ENCODE results near the gene HSFX3. TPM values are rescaled to one million over a fixed set of nuclear protein-coding genes. Genes with fewer than 3 reads are reported as not detected.
A peak's percentile ranks its signal among the peaks of the same experiment; 100 is the strongest.
"Not testable (repeated sequence)": the region's sequence is repeated elsewhere in the genome, so short reads cannot be mapped to it uniquely, and the experiment has no call there.

Gene HSFX3
- total RNA-seq, 4 donors from 2014 or later: not detected

DNA sequence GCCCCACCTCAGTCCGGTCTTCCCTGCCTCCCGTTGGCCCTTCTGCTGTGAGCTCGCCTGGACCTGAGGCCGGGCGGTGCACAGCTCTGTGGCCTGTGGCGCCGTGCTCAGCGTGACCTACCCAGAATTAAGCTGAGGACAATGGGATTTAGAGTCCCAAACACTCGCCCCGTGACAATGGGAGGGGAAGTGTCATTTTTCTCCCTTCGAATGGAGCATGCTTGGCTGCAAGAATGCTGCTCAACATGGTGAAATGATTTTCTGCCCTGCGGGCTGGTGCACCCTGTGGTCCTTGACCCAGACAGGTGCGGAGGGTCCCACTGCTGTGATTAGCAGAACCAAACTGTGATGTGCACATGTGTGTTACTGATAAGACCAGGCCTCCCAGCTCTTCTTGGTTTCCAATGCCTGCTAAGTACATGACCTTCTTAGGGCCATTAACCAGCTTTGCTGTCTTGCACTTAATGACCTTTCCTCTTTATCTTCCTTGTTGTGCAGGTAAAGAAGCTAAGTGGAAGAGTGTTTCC, 8.1 kb downstream of the HSFX3 start:
- Histone ChIP-seq H3K36me3 (peaks cover 0 to 6% (median 0%) of the 10 kb centered on the region in 3 donors), H3K27ac (peak overlapping the region; percentile 85 to 95 (median 94)), H3K9me3 (no peaks in the 10 kb centered on the region), H3K4me1 (peaks cover 0 to 11% (median 5%) of the 10 kb centered on the region in 3 donors), H3K4me3 (peak overlapping the region; percentile 57 to 79 (median 65)), H3K27me3 (no peaks in the 10 kb centered on the region)
- TF ChIP-seq, protein P1, sequence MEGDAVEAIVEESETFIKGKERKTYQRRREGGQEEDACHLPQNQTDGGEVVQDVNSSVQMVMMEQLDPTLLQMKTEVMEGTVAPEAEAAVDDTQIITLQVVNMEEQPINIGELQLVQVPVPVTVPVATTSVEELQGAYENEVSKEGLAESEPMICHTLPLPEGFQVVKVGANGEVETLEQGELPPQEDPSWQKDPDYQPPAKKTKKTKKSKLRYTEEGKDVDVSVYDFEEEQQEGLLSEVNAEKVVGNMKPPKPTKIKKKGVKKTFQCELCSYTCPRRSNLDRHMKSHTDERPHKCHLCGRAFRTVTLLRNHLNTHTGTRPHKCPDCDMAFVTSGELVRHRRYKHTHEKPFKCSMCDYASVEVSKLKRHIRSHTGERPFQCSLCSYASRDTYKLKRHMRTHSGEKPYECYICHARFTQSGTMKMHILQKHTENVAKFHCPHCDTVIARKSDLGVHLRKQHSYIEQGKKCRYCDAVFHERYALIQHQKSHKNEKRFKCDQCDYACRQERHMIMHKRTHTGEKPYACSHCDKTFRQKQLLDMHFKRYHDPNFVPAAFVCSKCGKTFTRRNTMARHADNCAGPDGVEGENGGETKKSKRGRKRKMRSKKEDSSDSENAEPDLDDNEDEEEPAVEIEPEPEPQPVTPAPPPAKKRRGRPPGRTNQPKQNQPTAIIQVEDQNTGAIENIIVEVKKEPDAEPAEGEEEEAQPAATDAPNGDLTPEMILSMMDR (IDR thresholded peaks at IDR 0.05): no peak
- no peak for TF ChIP-seq POLR2A (IDR thresholded peaks at IDR 0.05)
- WGBS, 2 donors: 20% methylated on average over 1 of the region's 13 CpGs; no CpG with 5 or more reads in 1 of the 2 donors
- no peak for DNase-seq
- intact Hi-C loops (cut with DNase I): no loop called here

DNA sequence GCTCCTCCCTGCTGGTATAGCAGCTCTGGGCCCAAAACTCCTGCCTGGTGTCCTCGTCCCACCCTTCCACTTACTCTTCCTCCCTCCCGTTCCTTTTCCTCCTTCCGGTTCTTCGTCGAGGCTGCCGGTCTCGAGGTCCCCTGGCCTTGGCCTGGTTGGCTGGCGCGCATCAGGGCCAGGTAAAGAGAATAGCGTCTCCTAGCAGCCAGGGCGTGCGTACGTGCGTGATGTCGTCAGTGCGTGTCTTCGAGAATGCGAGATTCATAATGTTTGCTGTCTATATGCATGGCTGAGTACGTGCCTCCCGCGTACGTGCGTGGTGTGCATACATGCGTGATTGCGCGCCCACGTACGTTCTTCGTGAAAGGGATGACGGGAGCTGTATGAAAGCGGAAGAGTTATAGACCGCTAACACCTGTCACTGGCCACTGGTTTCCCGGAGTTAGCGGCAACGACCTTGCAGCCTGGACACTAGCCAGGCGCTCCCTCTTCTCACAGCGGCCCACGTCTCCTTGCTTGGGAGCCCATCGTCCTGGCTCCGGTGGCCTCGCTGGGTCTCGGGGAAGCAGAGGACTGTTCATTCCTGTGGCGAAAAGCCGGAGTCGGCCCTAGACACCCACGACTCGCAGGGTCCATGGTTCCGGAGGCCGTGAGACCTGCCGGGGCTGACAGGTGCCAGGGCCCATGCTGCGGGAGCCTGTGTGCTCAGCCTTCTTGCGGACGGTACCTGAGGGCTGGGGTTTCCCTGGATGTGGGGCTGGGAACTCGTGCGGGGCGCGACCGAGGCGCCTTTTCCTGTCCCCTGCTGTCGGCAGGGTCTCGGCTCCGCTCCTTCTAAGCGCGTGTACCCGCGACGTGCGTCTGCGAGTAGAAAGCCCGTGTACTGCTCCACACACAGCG, 8.9 kb downstream of the HSFX3 start, which contains the start of gene EOLA1:
TSS of gene EOLA1 (plus strand) at position 392 of the 900 bp plus-strand sequence. CDS start 4,619 bp downstream, outside the sequence.
- DNase-seq: peak; percentile 79
- Histone ChIP-seq H3K27ac (peak within 1 kb of the TSS; percentile 85 to 95 (median 94)), H3K4me1 (peaks cover 0 to 11% (median 5%) of the 10 kb centered on the region in 3 donors), H3K36me3 (peaks cover 0 to 11% (median 0%) of the 10 kb centered on the region in 3 donors), H3K9me3 (no peaks in the 10 kb centered on the region), H3K4me3 (peak within 1 kb of the TSS; percentile 57 to 79 (median 65)), H3K27me3 (no peaks in the 10 kb centered on the region)
- 0 to 81% methylated on average over 16 to 22 of the region's 71 CpGs for whole genome bisulfite sequencing, 2 donors
- TF ChIP-seq, protein P1 (IDR thresholded peaks at IDR 0.05): no peak
- TF ChIP-seq POLR2A (IDR thresholded peaks at IDR 0.05): peak in 2 of 4 donors; percentile 47 to 61
- intact Hi-C loops (cut with DNase I): no loop called here

DNA sequence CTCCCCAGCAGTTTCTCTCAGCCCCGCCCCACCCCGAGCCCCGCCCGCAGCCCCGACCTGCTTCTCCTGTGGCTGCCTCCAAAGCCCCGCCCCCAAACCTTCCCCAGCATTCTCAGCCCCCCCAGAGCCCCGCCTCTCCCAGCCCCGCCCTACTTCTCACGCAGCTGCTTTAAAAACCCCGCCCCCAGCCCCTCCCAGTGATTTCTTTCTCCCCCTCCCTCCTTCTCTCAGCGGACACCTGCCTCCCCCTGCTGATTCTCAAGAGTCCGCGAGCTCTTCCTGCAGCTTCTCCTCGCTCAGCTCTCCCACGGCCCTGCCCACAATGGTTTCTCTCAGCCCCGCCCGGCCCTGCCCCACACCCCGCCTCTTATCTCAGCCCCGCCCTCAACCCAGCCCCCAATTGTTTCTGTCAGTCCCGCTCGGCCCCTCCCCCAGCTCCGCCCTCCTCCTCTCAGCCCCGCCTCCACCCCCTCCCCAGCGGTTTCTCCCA, 9.5 kb downstream of the HSFX3 start:
- no peaks in the 10 kb centered on the region for H3K9me3 ChIP-seq
- peaks cover 0 to 11% (median 5%) of the 10 kb centered on the region in 3 donors for H3K4me1 ChIP-seq
- intact Hi-C loops (cut with DNase I): no loop called here
- peak overlapping the region; percentile 85 to 95 (median 94) for H3K27ac ChIP-seq
- TF ChIP-seq POLR2A (IDR thresholded peaks at IDR 0.05): no peak
- no peaks in the 10 kb centered on the region for H3K27me3 ChIP-seq
- DNase-seq: peak; percentile 82
- peak overlapping the region; percentile 57 to 79 (median 65) for H3K4me3 ChIP-seq
- 0 to 36% methylated on average over 1 to 13 of the region's 24 CpGs for WGBS, 2 donors
- peaks cover 0 to 9% (median 0%) of the 10 kb centered on the region in 3 donors for H3K36me3 ChIP-seq

DNA sequence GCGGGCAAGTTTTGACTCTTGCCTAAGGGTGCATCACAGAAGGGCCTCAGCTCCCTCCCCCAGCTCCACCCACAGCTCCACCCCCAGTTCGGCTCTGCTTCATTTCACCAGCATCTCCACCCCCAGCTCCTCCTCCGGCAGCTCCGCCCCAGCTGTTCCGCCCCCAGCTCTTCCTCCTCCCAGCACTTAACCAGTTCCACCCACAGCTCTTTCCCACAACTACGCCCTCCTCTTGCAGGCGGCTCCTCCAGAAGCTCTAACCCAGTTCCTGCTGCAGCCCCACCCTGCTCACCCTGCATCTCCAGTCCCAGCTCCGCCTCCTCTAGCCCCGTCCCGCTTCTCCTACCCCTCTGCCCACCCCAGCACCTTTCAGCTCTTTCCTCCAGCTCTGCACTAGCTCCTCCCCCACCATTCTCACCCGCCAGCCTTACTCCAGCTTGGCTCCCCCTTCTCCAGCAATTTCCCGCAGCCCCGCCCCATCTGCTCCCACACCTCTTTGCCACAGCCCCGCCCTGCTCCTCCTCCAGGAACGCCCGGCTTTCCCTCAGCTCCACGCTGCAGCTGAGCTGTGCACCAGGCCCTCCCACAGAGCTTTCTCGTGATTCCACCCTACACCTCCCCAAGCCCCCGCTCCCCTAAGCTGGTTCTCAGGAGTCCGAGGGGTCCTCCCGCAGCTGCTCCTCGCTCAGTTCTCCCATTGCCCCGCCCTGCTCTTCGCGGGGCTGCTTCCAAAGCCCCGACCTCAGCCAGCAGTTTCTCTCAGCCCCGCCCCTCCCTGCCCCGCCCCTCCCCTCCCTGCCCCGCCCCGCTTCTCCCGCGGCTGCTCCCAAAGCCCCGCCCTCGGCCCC, 10.2 kb downstream of the HSFX3 start:
- WGBS, 2 donors: 1 to 24% methylated on average over 15 to 27 of the region's 34 CpGs

DNA sequence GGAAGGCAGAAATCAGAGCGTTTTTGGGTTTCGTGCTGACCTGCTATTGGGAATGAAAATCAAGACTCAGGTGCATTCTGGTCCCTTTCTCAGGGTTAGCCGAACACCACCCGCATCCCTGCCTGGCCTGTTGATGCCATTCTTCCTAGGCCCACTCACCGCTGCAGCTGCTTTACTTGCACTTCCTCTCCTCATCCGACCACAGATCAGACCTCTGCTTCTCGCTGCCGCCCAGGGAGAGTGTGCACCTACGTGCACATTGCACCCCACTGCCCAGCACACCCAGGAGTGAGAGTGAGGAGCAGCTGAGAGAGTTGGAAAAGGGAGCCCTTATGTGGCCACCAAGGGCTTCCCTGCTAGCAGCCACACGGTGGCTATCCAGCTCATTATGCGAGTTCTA, 12.2 kb downstream of the HSFX3 start:
- H3K9me3 ChIP-seq; intact Hi-C loops (cut with DNase I); H3K27me3 ChIP-seq; H3K27ac ChIP-seq; DNase-seq; H3K4me3 ChIP-seq: not testable (repeated sequence)
- WGBS, 2 donors: 70 to 88% methylated on average over 2 to 5 of the region's 11 CpGs
- Histone ChIP-seq H3K36me3 (peaks cover 0 to 15% (median 0%) of the 10 kb centered on the region in 3 donors), H3K4me1 (peaks cover 0 to 11% (median 5%) of the 10 kb centered on the region in 3 donors)

More for the DNA sequence above, 10.2 kb downstream of the HSFX3 start:
- peaks cover 0 to 11% (median 5%) of the 10 kb centered on the region in 3 donors for H3K4me1 ChIP-seq
- TF ChIP-seq, protein P1 (IDR thresholded peaks at IDR 0.05): no peak
- no peak for TF ChIP-seq POLR2A (IDR thresholded peaks at IDR 0.05)
- H3K27ac ChIP-seq: peak overlapping the region; percentile 85 to 95 (median 94)
- peak; percentile 74 for DNase-seq
- peak overlapping the region; percentile 35 to 79 (median 65) for H3K4me3 ChIP-seq
- H3K9me3 ChIP-seq: no peaks in the 10 kb centered on the region
- H3K27me3 ChIP-seq: no peaks in the 10 kb centered on the region
- intact Hi-C loops (cut with DNase I): no loop called here
- H3K36me3 ChIP-seq: peaks cover 0 to 9% (median 0%) of the 10 kb centered on the region in 3 donors

DNA sequence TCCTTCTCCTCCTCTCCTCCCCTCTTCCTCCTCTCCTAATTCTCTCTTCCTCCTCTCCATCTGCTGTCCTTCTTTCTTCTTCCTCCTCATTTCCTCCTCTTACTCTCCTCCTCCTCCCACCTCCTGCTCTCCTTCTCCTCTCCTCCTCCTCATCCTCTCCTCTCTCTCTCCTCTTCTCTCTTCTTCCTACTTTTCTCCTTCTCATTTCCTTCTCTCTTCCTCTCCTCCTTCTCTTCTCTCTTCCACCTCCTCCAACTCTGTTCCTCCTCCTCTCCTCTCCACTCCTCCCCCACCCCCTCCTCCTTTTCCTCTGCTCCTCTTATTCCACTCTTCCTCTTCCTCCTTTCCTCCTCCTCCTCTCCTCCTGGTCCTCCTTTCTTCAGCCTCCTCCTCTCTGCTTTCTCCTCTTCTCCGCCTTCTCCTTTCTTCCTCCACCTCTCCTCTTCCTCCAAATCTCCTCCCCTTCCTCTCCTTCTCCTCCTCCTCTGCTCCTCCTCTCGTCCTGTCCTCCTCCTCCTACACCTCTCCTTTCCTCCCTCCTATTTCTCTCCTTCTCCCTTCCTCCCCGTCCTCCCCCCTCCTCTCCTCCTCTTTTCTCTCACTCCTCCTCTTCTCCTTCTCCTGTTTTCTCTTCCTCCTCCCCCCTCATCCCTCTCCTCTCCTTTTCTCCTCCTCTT, 14.7 kb downstream of the HSFX3 start:
- intact Hi-C loops (cut with DNase I); H3K27ac ChIP-seq; H3K27me3 ChIP-seq; H3K4me3 ChIP-seq; H3K4me1 ChIP-seq; H3K9me3 ChIP-seq; DNase-seq: not testable (repeated sequence)
- peaks cover 0 to 29% (median 0%) of the 10 kb centered on the region in 3 donors for H3K36me3 ChIP-seq
- 40 to 90% methylated on average over 3 of the region's 3 CpGs for WGBS, 2 donors

DNA sequence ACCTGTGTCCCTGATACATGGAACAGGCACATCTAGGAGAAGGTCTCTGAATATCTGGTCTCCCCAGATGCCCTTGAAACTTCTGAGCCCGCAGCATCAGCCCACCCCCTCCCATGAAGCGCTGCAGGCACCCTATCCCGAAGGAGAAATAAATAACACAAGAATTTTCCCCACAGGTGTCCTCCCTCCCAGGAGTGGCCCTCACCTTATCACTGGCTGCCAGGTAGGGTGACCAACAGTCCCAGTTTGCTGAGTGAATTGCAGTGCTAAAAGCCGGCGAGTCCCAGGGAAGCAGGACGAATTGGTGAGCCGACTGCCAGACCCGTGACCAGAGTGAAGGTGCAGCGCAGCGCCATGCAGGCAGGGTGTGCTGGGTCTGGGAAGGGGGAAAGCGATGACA, 15.7 kb downstream of the HSFX3 start:
- H3K27ac ChIP-seq; DNase-seq; H3K27me3 ChIP-seq; intact Hi-C loops (cut with DNase I); H3K4me3 ChIP-seq; H3K9me3 ChIP-seq; H3K4me1 ChIP-seq: not testable (repeated sequence)
- no CpG with 5 or more reads among the region's 11 CpGs for WGBS, 2 donors
- H3K36me3 ChIP-seq: peaks cover 0 to 29% (median 0%) of the 10 kb centered on the region in 3 donors

DNA sequence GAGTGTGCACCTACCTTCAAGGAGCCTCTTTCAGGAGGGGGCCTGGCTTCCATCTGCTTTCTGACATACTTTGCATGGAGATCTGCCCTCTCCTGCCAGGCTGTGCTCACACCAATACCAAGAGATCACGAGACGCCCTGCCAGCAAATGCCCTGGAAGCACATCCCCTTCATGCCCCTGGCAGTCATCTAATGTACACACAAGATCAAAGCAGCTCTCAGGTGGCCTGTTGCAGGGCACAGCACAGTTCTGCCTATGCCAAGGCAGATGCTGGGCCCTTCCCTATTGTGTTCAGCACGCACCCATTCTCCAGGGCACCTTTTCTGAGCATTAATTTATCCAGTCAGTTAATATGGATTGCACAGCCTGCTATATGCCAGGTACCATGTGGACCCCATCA, 16.9 kb downstream of the HSFX3 start:
- H3K4me1 ChIP-seq; intact Hi-C loops (cut with DNase I); H3K9me3 ChIP-seq; H3K27me3 ChIP-seq; DNase-seq; H3K4me3 ChIP-seq; H3K27ac ChIP-seq: not testable (repeated sequence)
- peaks cover 0 to 29% (median 0%) of the 10 kb centered on the region in 3 donors for H3K36me3 ChIP-seq
- WGBS, 2 donors: no CpG with 5 or more reads among the region's 3 CpGs

All from esophagus squamous epithelium (tissue), 5 donors.